ENCODE results near the gene NCEH1.

The NCEH1 gene

GRCh38 chr3:172711454-172711795 is 558 bp upstream of the NCEH1 start:
- peak; percentile 77 for DNase-seq (ENCODE audit: low read depth)
- TF ChIP-seq MYC (IDR thresholded peaks at IDR 0.05; ENCODE audit: low read depth, low read length), result no peak
- TF ChIP-seq POLR2A (IDR thresholded peaks at IDR 0.05; ENCODE audit: extremely low read depth, insufficient read length), result no peak
- no peak for TF ChIP-seq CTCF (IDR thresholded peaks at IDR 0.05; ENCODE audit: low read depth, low read length)
- no peak for TF ChIP-seq MAX (IDR thresholded peaks at IDR 0.05; ENCODE audit: low read depth, low read length)
- H3K4me3 ChIP-seq (ENCODE audit: low read depth, low read length), result peak overlapping the region; percentile 98

- 0 out of 2 replicates have a peak, but pooled peaks have one; percentile 10 for TF ChIP-seq MAX (IDR thresholded peaks at IDR 0.05; ENCODE audit: low read depth, low read length)
- TF ChIP-seq CTCF (IDR thresholded peaks at IDR 0.05; ENCODE audit: low read depth, low read length), result no peak
- DNase-seq (ENCODE audit: low read depth), result peak; percentile 38
- H3K4me3 ChIP-seq (ENCODE audit: low read depth, low read length), result peak overlapping the region; percentile 98
Measured at GRCh38 chr3:172709774-172710663, 848 bp downstream of the NCEH1 start.

GRCh38 chr3:172708921-172709773 is 1.7 kb downstream of the NCEH1 start:
- TF ChIP-seq POLR2A (IDR thresholded peaks at IDR 0.05; ENCODE audit: extremely low read depth, insufficient read length) (no peak), MYC (IDR thresholded peaks at IDR 0.05; ENCODE audit: low read depth, low read length) (no peak), MAX (IDR thresholded peaks at IDR 0.05; ENCODE audit: low read depth, low read length) (no peak)
- peak overlapping the region; percentile 98 for H3K4me3 ChIP-seq (ENCODE audit: low read depth, low read length)
- no peak for DNase-seq (ENCODE audit: low read depth)

GRCh38 chr3:172707967-172708366 is 2.9 kb downstream of the NCEH1 start:
- no peak for DNase-seq (ENCODE audit: low read depth)
- no peak overlapping the region for H3K4me3 ChIP-seq (ENCODE audit: low read depth, low read length)
- no peak for TF ChIP-seq POLR2A (IDR thresholded peaks at IDR 0.05; ENCODE audit: extremely low read depth, insufficient read length)
- TF ChIP-seq MYC (IDR thresholded peaks at IDR 0.05; ENCODE audit: low read depth, low read length), result no peak
- TF ChIP-seq MAX (IDR thresholded peaks at IDR 0.05; ENCODE audit: low read depth, low read length), result no peak
- no peak for TF ChIP-seq CTCF (IDR thresholded peaks at IDR 0.05; ENCODE audit: low read depth, low read length)

- TF ChIP-seq MAX (IDR thresholded peaks at IDR 0.05; ENCODE audit: low read depth, low read length) (no peak), CTCF (IDR thresholded peaks at IDR 0.05; ENCODE audit: low read depth, low read length) (no peak), MYC (IDR thresholded peaks at IDR 0.05; ENCODE audit: low read depth, low read length) (no peak), POLR2A (IDR thresholded peaks at IDR 0.05; ENCODE audit: extremely low read depth, insufficient read length) (no peak)
- DNase-seq (ENCODE audit: low read depth), result no peak
- H3K4me3 ChIP-seq (ENCODE audit: low read depth, low read length), result no peak overlapping the region
Measured at GRCh38 chr3:172707030-172707429, 3.8 kb downstream of the NCEH1 start.

GRCh38 chr3:172705170-172705569 is 5.7 kb downstream of the NCEH1 start:
- DNase-seq (ENCODE audit: low read depth), result no peak
- no peak overlapping the region for H3K4me3 ChIP-seq (ENCODE audit: low read depth, low read length)
- TF ChIP-seq MYC (IDR thresholded peaks at IDR 0.05; ENCODE audit: low read depth, low read length) (no peak), MAX (IDR thresholded peaks at IDR 0.05; ENCODE audit: low read depth, low read length) (no peak), POLR2A (IDR thresholded peaks at IDR 0.05; ENCODE audit: extremely low read depth, insufficient read length) (no peak), CTCF (IDR thresholded peaks at IDR 0.05; ENCODE audit: low read depth, low read length) (no peak)
